DMS 273 (cell line): ENCODE measurements around the gene LAMA3.
A peak's percentile ranks its signal among the peaks of the same experiment; 100 is the strongest.

Experiments used
- DNase-seq: peaks from one replicate; lab custom pipeline; 2025; ENCODE audit not compliant: unreplicated experiment; lab: John Stamatoyannopoulos, UW

LAMA3 gene

DNA sequence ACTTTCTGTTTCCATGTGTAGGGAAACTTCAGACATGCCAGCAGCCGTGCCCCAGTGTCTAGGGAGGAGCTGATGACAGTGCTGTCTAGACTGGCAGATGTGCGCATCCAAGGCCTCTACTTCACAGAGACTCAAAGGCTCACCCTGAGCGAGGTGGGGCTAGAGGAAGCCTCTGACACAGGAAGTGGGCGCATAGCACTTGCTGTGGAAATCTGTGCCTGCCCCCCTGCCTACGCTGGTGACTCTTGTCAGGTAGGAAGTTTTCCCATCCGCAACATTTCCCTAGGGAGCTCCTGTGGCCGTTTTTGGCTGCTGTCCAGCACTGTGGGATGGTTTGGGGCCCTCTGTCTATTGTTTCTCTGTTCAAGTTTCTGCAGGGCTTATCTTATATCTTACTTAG is 182.2 kb downstream of the LAMA3 start:
- peak; percentile 66 for DNase-seq

DNA sequence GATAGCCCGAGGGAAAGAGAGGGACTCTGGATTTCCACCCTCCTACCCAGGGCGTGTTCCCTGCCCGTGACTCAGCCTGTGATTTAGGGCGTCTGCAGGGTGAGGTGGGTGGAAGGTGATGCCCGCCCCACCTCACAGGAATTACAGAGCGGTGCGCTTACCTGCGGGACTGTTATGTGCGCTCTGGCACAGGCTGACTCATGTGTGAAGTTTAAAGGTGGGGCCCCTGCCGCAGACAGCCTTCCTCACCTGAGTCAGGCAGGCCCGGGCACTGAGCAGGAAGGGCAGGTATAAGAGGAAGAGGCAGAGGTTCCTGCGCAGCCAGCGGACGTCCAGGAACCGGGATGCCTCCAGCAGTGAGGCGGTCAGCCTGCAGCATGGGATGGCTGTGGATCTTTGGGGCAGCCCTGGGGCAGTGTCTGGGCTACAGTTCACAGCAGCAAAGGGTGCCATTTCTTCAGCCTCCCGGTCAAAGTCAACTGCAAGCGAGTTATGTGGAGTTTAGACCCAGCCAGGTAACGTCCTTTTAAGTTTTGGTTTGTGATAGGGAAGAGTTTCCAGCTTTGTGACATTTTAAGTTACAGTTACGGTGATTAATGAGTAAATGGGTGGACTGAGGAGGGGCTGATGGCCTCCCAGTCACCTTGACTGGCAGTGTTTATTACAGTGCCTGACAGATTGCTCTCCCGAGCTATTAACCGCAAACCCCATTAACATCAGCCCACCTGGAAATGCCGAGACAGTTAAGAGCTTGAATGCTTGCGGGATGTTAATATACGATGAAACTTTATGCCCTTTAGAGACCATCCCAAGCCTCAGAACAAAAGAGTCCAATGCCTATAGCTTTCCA is 183.7 kb downstream of the LAMA3 start:
- DNase-seq, result peak; percentile 18

DNA sequence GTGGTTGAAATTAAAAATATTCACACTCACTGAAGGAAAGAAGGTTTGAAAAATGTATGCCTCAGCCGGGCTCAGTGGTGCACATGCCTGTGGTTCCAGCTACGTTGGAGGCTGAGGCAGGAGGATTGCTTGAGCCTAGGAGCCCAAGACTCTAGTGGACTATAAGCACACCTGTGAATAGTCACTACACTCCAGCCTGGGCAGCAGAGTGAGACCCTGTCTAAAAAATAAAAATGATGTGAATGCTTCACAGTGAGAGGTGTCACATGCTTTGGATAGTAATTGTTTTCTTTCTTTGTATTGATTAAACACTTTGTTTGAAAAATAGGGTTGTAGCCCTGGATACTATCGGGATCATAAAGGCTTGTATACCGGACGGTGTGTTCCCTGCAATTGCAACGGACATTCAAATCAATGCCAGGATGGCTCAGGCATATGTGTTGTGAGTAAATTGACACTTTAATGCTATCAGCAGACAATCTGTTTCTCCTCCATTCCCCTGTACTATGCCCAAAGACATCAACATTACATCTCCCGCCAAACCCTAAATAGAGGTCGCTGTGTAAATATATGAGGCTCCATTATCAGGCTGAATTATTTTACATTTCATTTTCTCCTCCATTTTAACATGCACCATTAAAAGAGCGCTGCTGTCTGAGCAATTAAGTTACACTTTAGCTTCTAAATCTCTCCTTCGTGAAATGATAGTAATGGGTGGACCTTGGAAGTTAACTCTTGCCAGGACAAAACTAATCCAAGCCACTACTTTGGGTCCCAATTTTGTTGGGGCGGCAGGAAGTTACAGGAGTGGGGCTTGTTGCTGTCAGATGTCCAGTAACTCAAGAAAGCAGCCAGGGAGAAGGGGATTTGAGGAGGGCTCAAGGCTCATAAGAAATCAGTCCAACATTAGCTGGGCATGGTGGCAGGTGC is 187.0 kb downstream of the LAMA3 start:
- peak; percentile 11 for DNase-seq

DNA sequence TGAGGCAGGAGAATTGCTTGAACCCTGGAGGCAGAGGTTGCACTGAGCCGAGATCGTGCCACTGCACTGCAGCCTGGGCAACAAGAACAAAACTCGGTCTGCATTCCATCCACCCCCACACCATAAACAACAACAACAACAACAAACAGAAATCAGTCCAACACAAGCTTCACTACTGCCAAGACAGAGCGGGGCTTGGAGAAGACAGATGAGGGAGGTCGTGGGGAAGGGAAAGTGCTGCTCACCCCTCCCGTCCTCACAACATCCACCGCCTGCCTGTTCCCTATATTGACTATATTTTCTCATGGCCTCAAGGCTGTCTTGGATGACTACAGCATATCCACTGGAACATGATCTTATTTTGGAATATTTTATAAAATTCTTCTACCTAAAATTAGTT is 187.7 kb downstream of the LAMA3 start:
- no peak for DNase-seq

DNA sequence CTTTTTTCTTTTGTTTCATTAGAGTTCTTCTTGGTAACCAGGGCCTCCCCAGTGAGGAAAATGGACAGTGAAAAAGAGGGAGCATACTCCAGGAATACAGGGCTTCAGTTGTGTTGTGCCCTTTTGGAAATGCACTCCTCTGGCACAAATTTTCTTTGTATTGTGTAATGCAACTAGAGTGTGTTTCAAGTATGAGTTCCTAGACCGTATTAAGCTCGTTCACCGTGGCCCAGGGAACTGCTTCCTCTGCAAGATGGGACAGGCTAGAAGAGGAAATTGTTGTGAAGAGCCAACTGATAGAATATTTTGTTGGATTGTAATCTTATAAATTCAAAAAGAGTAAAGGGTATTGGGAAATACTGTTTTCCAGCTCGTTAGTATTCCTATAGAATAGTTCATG is 188.1 kb downstream of the LAMA3 start:
- DNase-seq, result no peak

DNA sequence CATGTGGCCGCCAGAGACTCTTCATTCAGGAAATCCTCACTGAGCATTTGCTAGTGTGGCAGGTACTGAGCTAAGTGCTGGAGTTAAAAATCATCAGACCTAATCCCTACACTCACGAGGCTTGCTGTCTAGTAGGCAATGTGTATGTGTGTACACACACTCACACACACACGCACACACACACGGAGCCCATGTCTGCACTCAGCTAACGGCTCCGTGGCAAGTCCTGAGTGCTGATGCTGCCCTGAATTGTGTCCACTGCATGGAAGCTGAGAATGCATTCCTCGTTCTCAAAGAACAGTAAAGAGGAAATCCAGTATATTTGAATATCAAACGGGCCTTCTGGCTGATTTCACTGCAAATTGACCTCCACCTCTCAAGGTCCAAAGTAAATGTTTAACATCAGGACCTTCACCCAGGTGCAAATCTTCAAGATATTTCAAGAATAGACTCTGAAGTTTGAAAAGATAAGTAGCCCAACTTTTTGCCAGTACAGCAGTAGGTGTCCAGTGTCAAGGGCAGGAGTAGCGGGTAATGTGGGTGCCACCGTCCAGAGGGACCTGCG is 189.2 kb downstream of the LAMA3 start:
- no peak for DNase-seq

DNA sequence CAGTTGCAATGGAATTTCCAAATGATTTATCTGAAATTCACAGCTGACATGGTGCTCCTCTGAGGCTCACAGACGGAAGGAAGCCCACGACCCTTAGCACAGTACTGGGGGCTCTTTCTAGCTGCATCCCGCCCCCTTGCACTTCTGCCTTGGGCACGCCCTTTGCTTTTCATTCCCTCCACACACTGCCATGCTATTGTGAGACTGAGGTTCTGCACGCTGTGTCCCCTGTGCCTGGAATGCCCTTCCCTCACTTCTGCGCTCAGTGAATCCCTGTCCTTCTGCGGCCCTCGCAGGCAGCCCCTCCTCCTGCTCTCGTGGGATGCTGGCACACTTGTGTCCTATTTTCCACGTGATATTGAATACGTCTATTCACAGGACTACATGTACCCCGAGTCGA is 189.9 kb downstream of the LAMA3 start:
- DNase-seq, result no peak

DNA sequence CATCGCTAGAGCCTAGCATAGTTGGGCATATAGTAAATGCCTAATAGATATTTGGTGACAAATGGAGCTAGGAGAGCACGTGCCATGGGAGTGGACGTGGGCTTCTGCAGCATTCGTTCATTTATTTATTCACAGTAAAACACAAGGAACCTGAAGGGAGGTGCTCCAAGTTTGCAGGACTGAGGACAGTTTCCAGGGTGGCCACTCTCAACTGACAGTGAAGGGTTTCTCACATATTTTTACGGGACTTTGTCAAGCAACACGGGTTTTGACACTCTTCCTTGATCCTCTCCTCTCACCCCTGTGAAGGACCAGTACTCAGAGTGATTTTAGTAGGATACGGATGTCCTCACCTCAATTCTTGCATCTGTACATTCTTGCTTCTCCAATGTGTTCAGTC is 190.3 kb downstream of the LAMA3 start:
- DNase-seq, result no peak

DNA sequence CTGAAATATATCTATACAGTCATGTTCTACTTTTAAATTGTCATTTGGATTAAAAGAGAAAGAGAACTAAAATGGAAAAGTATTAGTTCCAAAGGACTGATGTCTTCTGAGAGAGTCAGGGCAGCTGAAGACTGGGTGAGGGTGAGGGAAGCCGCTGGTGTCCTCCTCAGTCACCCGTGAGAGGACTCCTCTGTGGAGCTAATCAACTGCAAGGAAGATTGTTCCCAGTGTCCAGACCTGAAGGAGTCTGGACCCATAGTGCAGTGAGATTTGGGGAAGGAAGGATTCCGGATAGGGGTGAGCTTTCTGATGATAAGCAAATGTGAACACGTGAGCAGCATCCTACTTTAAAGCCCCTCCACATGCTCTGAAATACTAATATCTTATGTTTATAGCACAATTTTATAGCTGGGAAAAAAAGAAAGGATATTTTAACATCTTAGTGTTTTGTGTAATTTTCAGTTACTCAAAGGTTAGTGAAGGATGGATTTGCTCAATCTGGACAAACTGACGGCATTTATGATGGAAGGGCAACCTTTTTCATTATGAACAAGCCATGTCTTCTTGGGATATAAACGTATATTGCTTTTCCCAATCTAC is 190.8 kb downstream of the LAMA3 start:
- no peak for DNase-seq

DNA sequence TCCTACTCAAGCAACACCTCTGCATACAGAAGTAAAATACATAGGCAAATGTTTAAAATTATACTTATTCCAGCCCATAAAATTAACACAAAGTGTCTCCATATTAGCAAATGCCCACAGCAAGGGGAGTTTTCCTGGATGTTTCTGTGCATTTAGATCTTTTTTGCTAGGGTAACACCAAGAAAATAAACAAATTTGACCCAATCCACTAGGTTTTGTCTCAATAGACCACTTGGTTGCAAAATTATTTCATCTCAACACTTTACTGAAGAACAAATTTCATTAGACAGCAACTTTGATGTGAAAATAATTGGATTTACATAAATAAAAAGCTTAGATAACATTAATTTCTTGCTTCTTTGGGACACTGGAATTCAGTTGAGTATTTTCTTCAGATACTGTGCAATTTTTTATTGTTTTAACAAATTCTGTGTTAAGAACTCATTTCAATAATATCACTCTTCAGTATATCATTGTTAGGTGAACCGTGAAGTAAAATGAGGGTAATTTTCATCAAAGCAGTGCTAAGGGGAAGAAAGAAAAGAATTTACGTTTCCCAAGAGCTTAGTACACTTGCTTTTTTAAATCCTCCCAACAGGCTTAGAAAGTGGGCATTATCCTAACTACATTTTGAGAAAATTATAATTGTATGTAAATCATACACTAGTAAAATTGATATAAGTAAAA is 191.8 kb downstream of the LAMA3 start:
- DNase-seq, result no peak

DNA sequence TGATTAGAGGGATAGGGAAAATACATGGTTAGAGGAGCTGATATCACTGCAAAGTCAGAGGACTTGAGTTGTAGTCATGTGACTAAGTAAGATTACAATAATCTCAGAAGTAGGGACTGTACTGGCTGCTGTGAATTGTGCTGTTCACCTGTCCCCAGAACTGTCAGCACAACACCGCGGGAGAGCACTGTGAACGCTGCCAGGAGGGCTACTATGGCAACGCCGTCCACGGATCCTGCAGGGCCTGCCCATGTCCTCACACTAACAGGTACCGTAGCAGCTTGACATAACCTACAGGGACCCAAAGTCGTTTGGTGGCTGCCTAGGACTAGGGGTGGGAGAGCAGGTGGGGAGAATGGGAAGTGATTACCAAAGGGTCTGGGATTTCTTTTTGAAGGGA is 192.5 kb downstream of the LAMA3 start:
- DNase-seq, result no peak

DNA sequence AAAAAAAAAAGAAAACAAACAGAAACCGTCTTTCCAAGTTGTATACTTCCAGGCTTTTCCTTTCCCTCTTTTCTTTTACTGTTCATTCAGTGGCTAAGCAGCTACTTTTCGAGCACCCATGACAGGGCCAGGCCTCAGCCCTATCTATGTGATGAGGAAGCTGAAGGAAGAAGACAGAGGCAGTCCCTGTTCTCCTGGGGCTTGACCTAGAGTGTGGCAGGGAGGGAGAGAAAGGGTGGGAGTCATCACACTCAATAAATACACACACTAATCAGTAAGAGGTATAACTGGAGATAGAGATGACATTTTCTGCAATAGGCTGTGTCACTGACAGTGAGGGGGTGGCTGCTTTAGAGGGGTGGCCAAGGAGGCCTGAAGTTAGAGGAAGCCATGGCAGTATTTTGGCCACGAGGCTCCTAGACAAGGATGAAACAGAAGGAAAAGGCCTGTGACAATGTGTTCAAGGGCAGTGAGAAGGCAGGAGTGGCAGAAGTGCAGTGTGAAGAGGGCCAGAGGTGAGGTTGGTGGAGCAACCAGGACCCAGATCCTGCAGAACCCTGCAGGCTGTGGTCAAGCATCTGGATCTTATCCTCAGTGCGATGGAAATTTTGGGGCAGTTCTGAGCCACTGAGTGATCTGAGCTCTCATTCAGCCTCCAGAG is 193.5 kb downstream of the LAMA3 start:
- DNase-seq, result no peak

DNA sequence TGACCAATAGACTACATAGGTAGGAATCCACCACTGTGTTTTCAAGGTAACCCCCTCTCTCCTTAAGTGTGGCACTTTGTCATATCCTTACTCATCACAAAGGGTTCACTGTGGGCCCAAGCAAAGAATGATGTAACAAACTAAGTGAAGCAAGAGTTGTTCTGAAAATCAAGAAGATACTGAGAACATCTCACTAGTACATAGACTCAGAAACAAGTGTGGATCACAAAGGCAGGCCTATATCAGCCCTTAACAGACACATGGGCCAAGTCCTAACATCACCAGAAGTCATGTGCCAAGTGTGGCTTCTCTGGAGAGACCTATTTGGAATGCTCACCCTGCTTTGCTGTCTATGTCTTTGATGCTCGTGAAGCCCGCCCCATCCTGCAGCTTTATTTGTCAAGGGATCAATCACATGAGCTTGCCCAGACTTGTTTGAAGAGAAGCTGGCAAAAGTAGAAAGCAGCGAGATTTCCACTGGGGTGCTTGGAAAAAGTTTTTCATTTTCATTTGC is 194.1 kb downstream of the LAMA3 start:
- no peak for DNase-seq

DNA sequence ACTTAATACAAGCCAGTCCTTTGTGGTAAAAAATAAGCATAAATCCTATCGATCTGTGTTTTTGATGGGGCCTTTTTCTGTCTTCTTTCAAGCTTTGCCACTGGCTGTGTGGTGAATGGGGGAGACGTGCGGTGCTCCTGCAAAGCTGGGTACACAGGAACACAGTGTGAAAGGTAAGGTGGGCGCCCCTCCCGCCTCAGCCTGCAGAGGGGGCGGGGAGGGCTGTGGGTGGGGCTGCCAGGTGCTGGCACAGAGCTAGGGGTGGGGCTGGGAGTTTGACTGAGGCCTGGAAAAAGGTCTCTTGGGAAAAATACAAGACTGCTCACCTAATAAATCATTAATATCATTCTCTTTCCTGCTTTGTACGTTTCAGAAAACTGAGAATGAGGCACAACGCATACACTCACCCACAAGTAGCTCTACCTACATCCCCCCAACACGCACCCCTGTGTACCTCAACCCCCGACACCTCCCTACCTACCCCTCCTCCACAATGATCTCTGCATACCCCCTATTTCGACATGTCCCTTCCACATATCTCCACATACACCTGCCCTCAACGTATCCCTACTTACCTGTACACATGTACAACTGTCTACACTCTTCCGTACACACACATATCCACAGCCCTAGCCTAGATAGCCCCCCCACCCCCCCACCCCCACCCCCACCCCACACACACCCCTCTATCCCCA is 195.6 kb downstream of the LAMA3 start:
- no peak for DNase-seq

DNA sequence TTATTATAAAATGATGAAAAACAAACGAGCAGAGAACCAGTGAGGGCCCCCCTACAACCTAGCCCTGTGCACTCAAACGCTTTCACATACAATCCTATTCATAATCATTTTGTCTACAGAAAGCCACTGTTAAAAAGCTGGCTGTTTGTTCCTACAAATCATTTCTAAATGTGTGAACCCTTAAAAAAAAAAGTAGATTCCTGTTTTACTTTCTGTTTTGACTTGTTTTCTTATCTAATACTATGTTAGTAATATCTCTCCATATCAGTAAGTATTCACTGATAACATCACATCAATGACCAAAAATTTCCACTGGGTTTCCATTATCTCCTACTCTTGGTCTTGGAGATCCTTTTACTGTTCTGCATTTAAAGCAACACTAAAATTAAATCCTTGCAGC is 196.5 kb downstream of the LAMA3 start:
- no peak for DNase-seq

DNA sequence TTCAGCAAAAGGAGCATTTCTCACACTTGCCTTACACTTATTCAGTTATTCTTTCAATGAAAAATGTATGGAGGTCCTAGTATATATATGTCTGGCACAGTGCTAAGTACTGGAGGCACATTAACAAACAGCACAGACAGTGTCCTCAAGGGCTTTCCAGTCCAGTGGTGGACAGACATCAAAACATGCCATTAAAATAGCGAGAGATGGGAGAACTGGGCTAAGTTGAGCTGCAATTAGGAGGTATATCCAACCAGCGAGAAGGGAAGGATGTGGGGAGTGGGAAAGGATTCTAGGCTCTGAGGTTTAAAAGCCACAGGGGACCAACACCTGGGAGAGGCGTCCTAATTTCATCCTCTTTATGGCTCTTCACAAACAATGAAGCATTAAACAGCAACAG is 197.8 kb downstream of the LAMA3 start:
- peak; percentile 37 for DNase-seq

DNA sequence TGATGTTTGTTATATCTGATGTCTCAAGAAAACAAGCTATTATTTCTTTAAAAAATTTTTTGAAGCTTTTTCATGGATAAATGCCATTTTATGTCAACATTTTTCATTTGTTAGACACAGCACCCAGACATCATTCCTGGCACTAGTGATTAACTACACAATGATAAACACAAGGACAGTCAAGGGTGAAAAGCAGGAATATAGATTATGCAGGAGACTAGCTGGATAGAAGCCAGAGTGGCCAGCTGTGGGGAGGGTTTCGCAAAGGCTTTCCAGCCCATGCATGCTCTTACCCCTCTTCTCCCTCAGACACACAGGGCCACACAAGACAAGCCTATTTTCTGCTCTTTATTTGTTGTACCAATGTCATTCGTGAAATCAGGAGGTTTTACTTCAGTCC is 198.2 kb downstream of the LAMA3 start:
- peak; percentile 75 for DNase-seq

DNA sequence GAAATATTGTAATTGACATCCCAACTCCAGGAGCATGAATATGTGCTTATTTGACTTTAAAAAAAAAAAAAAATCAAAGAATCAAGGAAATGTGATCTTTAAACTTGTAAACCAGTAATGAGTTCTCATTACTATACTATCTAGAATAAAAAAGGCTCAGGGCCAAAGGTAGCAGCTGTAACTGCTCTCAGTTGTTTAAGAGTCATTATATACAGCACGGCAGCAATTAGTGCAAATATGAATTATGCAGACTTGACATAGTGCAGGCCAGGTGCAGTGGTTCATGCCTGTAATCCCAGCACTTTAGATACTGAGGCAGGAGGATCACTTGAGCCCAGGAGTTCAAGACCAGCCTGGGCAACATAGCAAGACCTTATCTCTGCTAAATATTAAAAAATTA is 199.6 kb downstream of the LAMA3 start:
- DNase-seq, result peak; percentile 56

DNA sequence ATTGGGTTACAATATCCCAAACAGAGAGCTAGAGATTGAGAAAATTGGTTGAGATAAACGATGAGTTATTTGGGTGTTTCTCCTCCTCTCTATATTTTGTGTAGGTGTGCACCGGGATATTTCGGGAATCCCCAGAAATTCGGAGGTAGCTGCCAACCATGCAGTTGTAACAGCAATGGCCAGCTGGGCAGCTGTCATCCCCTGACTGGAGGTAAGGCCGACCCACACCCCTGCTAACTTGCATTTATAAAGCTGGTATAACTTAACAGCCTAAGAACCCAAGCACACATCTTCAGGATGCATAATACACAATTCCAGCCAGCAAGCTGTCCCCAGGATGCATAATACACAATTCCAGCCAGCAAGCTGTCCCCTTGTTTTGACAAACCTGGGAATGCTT is 200.7 kb downstream of the LAMA3 start:
- DNase-seq, result no peak
